H1 (cell line): ENCODE results near the gene ARGLU1. TPM values are rescaled to one million over a fixed set of nuclear protein-coding genes. Genes with fewer than 3 reads are reported as not detected.

Experiments
- CTCF ChIP-seq, 3 experiments: IDR thresholded peaks; 1 replicate in 2 of 3; 2 replicates in 1 of 3; pipeline versions ENCODE4 v1.5.1 to v1.6.1; 2011; ENCODE audit warnings: low read length in 3 of 3, mild to moderate bottlenecking in 3 of 3, inconsistent platforms in 2 of 3, low read depth in 1 of 3, moderate library complexity in 1 of 3; ENCODE audit not compliant: insufficient read depth in 1 of 3; ENCODE audit errors: control extremely low read depth in 1 of 3
- polyA plus RNA-seq, 7 experiments: library from polyadenylated mRNA; depleted of rRNA in 3 of 7; stranded (reverse) in 5 of 7; unstranded in 2 of 7; fragments of >200 nt in 5 of 7; fragments of 200-250 nt in 2 of 7; gene quantifications; 1 replicate in 5 of 7; 2 replicates in 1 of 7; 4 replicates in 1 of 7; pipeline versions ENCODE4 v1.2.1 to v1.2.3, GENCODE V29; 2011 to 2013; ENCODE audit warnings: missing spikeins in 2 of 7, mixed read lengths in 2 of 7
- total RNA-seq: library from RNA; stranded (reverse); fragmentation: NEBNext Ultra II Directional; extraction: Animal tissue kit (Norgen Biotek cat#: 25700); gene quantifications from 2 replicates; pipeline ENCODE4 v1.2.1, GENCODE V29; 2021

Gene ARGLU1
- total and polyA plus RNA-seq, 2 of the 8 experiments (the other 6 are each of a cell fraction or from before 2014, with no cell fraction given), result 47.8 to 84.9 TPM

- TF ChIP-seq CTCF (IDR thresholded peaks at IDR 0.05; ENCODE audit: control extremely low read depth in 1 of 3, insufficient read depth in 1 of 3, low read depth in 1 of 3, low read length in 3 of 3), result peak in 1 of 3 experiments; percentile 30; a peak in 2 of 4 replicates
These were observed 47.5 kb downstream of the ARGLU1 start (continued) for GRCh38 chr13:106520251-106521054.
